NB4 (cell line): ENCODE measurements around the gene YARS2.

ENCODE experiments used
- DNase-seq: peaks from one replicate; pipeline ENCODE4 v3.0.0; 2010; ENCODE audit warnings: low read depth
- H3K4me3 ChIP-seq: one replicate; pipeline ENCODE4 v1.5.1; 2011; ENCODE audit warnings: mild to moderate bottlenecking, low read depth, low read length, moderate library complexity
- MYC ChIP-seq: IDR thresholded peaks from 2 replicates; pipeline ENCODE4 v1.6.1; 2011; ENCODE audit warnings: low read depth, low read length
- POLR2A ChIP-seq: IDR thresholded peaks from 2 replicates; pipeline ENCODE4 v1.6.1; 2011; ENCODE audit warnings: mild to moderate bottlenecking; ENCODE audit not compliant: insufficient read length; ENCODE audit errors: extremely low read depth
- TF ChIP-seq, protein P1 (sequence below): IDR thresholded peaks from one replicate; pipeline ENCODE4 v1.5.1; 2012; ENCODE audit warnings: low read depth, low read length
- TF ChIP-seq, protein P2 (sequence below): IDR thresholded peaks from 2 replicates; pipeline ENCODE4 v1.6.1; 2011; ENCODE audit warnings: low read depth, low read length

Gene YARS2

DNA sequence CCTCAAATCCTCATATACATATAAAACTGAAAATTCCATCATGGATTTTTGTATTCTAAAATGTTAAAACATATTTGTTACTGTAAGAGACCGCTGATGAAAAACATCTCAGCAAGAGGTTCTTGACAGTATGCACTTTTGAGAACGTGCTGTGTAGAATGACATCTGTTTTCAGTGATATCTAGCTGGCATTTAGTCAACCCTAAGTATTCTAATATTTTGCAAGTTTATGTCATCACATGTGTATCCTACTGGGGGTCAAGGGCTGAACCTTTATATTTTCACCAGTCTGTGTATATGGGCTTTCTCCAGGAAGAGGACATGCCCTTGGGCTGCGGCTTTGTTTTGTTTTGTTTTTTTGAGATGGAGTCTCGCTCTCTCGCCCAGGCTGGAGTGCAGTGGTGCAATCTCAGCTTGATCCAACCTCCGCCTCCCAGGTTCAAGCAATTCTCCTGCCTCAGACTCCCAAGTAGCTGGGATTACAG, 22.0 kb upstream of the YARS2 start:
- H3K4me3 ChIP-seq = no peak overlapping the region
- TF ChIP-seq MYC (no peak), POLR2A (no peak)
- TF ChIP-seq, protein P1, sequence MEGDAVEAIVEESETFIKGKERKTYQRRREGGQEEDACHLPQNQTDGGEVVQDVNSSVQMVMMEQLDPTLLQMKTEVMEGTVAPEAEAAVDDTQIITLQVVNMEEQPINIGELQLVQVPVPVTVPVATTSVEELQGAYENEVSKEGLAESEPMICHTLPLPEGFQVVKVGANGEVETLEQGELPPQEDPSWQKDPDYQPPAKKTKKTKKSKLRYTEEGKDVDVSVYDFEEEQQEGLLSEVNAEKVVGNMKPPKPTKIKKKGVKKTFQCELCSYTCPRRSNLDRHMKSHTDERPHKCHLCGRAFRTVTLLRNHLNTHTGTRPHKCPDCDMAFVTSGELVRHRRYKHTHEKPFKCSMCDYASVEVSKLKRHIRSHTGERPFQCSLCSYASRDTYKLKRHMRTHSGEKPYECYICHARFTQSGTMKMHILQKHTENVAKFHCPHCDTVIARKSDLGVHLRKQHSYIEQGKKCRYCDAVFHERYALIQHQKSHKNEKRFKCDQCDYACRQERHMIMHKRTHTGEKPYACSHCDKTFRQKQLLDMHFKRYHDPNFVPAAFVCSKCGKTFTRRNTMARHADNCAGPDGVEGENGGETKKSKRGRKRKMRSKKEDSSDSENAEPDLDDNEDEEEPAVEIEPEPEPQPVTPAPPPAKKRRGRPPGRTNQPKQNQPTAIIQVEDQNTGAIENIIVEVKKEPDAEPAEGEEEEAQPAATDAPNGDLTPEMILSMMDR = no peak
- TF ChIP-seq, protein P2, sequence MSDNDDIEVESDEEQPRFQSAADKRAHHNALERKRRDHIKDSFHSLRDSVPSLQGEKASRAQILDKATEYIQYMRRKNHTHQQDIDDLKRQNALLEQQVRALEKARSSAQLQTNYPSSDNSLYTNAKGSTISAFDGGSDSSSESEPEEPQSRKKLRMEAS = no peak
- no peak for DNase-seq

DNA sequence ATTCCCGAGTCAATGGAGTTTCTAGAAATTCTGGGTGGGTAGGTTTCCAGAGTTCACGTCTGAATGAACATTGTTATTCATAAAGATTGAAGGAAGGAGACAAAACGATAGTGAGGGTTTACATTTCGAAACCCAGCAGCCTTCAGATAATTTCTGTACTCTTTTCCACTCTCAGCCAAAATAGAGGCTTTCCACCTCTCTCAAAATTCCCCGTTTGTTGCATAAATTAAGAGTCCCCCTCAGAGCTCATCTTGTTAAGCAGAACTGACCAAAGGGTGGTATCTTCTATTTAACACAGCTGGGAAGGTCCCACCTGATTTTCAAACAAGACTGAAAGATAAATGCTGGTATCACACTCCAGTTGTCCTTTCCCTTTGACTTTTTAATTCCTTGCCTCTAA, 21.5 kb upstream of the YARS2 start:
- DNase-seq = no peak
- H3K4me3 ChIP-seq = no peak overlapping the region
- TF ChIP-seq, protein P1 = no peak
- TF ChIP-seq MYC = no peak
- TF ChIP-seq POLR2A = no peak
- TF ChIP-seq, protein P2 = no peak

DNA sequence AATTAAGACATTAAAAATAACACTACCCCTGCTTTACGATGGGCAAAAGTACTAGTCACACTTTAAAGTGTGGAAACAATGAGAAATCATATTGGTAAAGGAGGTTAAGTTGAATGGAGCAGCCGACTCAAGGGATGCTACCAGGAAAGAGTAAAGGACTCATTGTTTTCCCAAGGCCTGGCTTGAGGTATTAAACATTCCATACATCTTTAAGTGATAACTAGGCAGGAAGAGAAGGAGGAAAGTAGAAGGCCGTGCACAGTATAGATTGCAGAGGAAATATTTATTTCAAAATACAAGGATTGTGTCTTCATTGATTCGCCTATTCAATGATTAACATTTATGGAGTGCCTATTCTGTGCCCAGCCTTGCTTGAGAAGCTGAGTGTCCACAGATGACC, 20.6 kb upstream of the YARS2 start:
- TF ChIP-seq, protein P2 = no peak
- no peak for DNase-seq
- H3K4me3 ChIP-seq = no peak overlapping the region

DNA sequence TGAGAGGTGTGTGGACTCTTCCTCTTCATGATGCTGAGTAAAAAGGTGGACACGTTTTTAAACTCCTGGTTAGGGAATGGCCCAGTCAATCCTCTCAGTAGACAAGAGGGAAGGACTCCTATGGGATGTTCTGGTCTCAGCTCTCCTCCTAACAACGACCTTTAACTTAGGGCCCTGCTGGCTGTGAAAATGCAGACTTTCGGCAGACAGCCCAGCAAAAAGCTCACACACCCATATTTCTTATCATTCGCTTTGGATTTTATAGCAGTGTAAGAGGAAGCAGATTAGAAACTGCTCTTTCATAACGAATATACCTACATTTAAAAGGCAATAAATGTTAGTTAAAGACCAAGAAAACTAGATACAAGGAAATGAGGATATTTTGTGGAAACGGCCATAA, 18.0 kb upstream of the YARS2 start:
- H3K4me3 ChIP-seq = no peak overlapping the region
- TF ChIP-seq MYC (no peak), POLR2A (no peak)
- TF ChIP-seq, protein P2 = no peak
- TF ChIP-seq, protein P1 = no peak

DNA sequence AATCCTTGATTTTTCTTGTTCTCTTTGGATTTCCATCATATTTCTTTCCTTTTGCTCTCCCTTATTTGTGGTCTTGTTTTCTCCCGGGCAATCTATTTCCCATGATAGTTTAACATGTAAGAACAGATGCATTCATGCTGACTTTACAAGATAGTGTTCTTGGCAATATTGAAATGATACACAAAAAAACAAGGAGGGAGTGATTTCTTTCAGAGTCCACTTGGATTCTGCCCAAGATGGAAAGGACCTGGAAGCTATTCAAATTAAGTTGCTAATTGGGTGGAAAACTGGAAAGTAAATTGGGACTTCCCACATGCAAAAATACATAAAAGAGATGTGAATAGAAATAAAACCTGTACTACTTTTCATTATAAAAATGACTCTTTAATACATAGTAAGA, 14.4 kb upstream of the YARS2 start:
- DNase-seq = no peak
- TF ChIP-seq, protein P1 = no peak
- TF ChIP-seq, protein P2 = no peak
- TF ChIP-seq POLR2A (no peak), MYC (no peak)
- no peak overlapping the region for H3K4me3 ChIP-seq

More for the DNA sequence above, 18.0 kb upstream of the YARS2 start:
- no peak for DNase-seq

DNA sequence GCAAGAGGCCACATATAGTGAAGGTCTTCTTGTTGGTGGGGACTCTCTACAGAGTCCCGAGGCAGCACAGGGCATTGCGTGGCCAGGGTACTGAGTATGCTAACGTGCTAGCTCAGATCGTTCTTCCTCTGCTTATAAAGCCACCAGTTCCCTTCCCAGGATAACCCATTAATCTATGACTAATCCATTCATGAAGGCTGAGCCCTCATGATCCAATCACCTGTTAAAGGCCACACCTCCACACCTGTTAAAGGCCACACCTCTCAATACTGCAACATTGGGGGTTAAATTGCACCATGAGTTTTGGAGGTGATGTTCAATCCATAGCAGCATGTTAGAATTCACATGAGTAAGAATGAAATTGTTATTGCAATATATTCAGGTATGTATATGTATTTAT, 12.8 kb upstream of the YARS2 start:
- no peak for DNase-seq
- no peak overlapping the region for H3K4me3 ChIP-seq
- TF ChIP-seq MYC (no peak), POLR2A (no peak)
- TF ChIP-seq, protein P1 = no peak
- TF ChIP-seq, protein P2 = no peak
